Activated CD8-positive, alpha-beta T cell treated with anti-CD3 and anti-CD28 coated beads for 36 hours (primary cell): ENCODE measurements around the gene NELFB. TPM values are rescaled to one million over a fixed set of nuclear protein-coding genes. Genes with fewer than 3 reads are reported as not detected.
A peak's percentile ranks its signal among the peaks of the same experiment; 100 is the strongest.
"Not testable (repeated sequence)": the region's sequence is repeated elsewhere in the genome, so short reads cannot be mapped to it uniquely, and the experiment has no call there.

Experiments
- ATAC-seq: fragments of 200-7000 bp; cut with Tn5 transposase; one replicate; pipeline ENCODE4 v1.10.0; 2021; ENCODE audit warnings: mild to moderate bottlenecking, moderate library complexity
- CTCF ChIA-PET: fragments of 350-600 bp; sonication (Branson Sonifier 250); formaldehyde crosslinking; loops from one replicate; lab custom pipeline; 2021; ENCODE audit warnings: antibody characterized with exemption; lab: Charles Lee
- POLR2A ChIA-PET: fragments of 350-600 bp; sonication (Branson Sonifier 250); formaldehyde crosslinking; loops from one replicate; lab custom pipeline; 2021; ENCODE audit warnings: antibody characterized with exemption; lab: Charles Lee
- DNase-seq: peaks from one replicate; pipeline ENCODE4 v3.0.0-alpha.2; 2020
- H3K27ac Mint-ChIP-seq: one replicate; pipeline ENCODE4 v1.8.0; 2021; ENCODE audit warnings: mild to moderate bottlenecking, mixed read lengths
- H3K27me3 Mint-ChIP-seq: one replicate; pipeline ENCODE4 v1.8.0; 2021; ENCODE audit warnings: mixed read lengths
- H3K36me3 Mint-ChIP-seq: one replicate; pipeline ENCODE4 v1.8.0; 2021; ENCODE audit warnings: low read depth, mixed read lengths
- H3K4me1 Mint-ChIP-seq: one replicate; pipeline ENCODE4 v1.8.0; 2021; ENCODE audit warnings: low read depth, mixed read lengths
- H3K4me3 Mint-ChIP-seq: one replicate; pipeline ENCODE4 v1.8.0; 2021; ENCODE audit warnings: mild to moderate bottlenecking, moderate library complexity, mixed read lengths
- H3K9me3 Mint-ChIP-seq: one replicate; pipeline ENCODE4 v1.8.0; 2021; ENCODE audit warnings: mixed read lengths
- intact Hi-C: fragments of 100-400 bp; cut with micrococcal nuclease; formaldehyde crosslinking; loops from one replicate; pipeline ENCODE4 v1.10.0; 2022
- total RNA-seq, 2 experiments: library from RNA; stranded (reverse); gene quantifications; one replicate each; pipeline ENCODE4 v1.2.3, GENCODE V29; 2021
- TF ChIP-seq, protein P1 (sequence below): fragments of 200-600 bp; IDR thresholded peaks from one replicate; pipeline ENCODE4 v1.8.0; 2022; ENCODE audit warnings: antibody characterized with exemption, mild to moderate bottlenecking

NELFB gene
- total RNA-seq, 2 experiments from 2014 or later = 50.9 to 54.3 TPM

DNA sequence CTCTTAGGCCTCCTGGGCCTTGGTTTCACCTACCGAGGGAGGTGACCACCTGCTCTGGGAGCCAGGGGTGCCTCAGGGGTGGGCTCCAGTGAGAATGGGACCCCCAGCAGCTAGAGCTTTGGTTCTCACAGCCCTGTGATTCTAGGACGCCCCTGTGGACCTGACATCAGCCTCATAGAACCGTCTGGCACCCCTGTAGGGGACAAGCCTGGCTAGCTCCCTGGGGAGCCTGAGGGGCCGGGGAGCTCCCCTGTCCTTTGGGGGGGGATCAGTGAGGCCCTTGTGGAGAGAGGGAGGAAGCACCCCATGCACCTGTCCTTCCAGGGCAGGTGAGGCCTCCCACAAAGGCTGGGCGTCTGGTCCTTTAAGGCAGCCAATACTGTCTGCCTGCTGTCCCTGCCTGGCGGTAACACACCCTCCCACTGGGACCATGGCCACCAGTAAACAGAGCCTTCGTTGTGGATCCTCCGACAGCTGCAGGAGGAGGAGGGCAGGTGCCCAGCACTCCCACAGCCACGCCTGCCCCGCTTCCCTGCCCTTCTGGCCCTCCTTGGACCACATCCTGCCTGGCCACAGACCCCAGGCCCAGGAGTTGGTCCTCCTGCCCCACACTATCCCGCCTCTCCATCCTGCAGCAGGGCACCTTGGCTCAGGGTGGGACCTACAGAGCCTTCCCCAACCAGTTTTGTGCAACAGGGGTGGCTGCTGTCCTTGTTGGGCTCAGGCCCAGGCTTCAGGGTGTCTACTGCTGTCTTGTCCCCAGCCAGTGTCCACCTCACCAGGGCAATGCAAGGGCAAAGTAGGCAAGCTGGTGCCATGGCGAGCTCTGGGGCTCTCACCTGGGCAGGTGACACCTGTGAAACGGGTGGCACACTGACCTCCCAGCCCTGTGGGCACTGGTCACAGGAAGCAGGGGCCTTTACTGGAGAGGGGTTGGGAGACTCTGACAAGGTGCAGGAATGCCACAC, 17.1 kb upstream of the NELFB start:
- H3K27ac Mint-ChIP-seq = no peak overlapping the region
- POLR2A ChIA-PET = interaction anchor here (0.6 to 7.6 kb wide), 6 partner anchors 10 to 109 kb away, joined by 3 to 113 read pairs (median 4); partner anchors contain the start of genes NELFB and STPG3
- no peak for DNase-seq
- ATAC-seq = no peak
- TF ChIP-seq, protein P1, sequence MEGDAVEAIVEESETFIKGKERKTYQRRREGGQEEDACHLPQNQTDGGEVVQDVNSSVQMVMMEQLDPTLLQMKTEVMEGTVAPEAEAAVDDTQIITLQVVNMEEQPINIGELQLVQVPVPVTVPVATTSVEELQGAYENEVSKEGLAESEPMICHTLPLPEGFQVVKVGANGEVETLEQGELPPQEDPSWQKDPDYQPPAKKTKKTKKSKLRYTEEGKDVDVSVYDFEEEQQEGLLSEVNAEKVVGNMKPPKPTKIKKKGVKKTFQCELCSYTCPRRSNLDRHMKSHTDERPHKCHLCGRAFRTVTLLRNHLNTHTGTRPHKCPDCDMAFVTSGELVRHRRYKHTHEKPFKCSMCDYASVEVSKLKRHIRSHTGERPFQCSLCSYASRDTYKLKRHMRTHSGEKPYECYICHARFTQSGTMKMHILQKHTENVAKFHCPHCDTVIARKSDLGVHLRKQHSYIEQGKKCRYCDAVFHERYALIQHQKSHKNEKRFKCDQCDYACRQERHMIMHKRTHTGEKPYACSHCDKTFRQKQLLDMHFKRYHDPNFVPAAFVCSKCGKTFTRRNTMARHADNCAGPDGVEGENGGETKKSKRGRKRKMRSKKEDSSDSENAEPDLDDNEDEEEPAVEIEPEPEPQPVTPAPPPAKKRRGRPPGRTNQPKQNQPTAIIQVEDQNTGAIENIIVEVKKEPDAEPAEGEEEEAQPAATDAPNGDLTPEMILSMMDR = no peak
- H3K9me3 Mint-ChIP-seq = no peaks in the 10 kb centered on the region
- intact Hi-C loops = no loop called here
- peaks cover 18% of the 10 kb centered on the region for H3K36me3 Mint-ChIP-seq
- peaks cover 8% of the 10 kb centered on the region for H3K27me3 Mint-ChIP-seq
- no peak overlapping the region for H3K4me3 Mint-ChIP-seq
- CTCF ChIA-PET = interaction anchor here (0.7 to 2.9 kb wide), 11 partner anchors 11 to 447 kb away, joined by 3 to 58 read pairs (median 11); partner anchors contain the start of genes CYSRT1, NELFB, RNF208 and RNF224
- peaks cover 25% of the 10 kb centered on the region for H3K4me1 Mint-ChIP-seq

DNA sequence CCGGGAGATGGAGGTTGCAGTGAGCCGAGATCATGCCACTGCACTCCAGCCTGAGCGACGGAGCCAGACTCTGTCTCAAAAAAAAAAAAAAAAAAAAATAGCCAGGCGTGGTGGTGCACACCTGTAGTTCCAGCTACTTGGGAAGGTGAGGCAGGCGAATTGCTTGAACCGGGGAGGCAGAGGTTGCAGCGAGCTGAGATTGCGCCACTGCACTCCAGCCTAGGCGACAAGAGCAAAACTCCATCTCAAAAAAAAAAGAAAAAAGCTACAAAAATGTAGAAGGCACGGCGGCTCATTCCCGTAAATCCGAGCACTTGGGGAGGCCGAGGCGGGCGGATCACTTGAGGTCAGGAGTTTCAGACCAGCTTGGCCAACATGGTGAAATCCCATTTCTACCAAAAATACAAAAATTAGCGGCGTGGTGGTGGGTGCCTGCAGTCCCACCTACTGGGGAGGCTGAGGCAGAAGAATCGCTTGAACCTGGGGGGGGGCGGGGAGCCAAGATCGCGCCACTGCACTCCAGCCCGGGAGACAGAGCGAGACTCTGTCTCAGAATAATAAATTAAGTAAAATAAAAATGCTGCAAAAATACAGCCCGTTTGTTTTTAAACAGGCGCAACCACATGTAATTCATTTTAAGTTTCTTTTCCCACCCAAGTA, 15.5 kb upstream of the NELFB start:
- H3K9me3 Mint-ChIP-seq, H3K27ac Mint-ChIP-seq, intact Hi-C loops, H3K27me3 Mint-ChIP-seq, DNase-seq, ATAC-seq: not testable (repeated sequence)
- Mint-ChIP-seq H3K36me3 (peaks cover 27% of the 10 kb centered on the region), H3K4me1 (peaks cover 34% of the 10 kb centered on the region), H3K4me3 (peak overlapping the region; percentile 88)
- ChIA-PET POLR2A (interaction anchor here (0.6 to 7.6 kb wide), 18 partner anchors 10 to 342 kb away, joined by 3 to 113 read pairs (median 4); partner anchors contain the start of genes NELFB, RNF208, SLC34A3 and STPG3), CTCF (interaction anchor here (0.8 to 3.1 kb wide), 7 partner anchors 12 to 51 kb away, joined by 3 to 11 read pairs (median 5); partner anchors contain the start of genes NELFB, RNF224 and SSNA1)

DNA sequence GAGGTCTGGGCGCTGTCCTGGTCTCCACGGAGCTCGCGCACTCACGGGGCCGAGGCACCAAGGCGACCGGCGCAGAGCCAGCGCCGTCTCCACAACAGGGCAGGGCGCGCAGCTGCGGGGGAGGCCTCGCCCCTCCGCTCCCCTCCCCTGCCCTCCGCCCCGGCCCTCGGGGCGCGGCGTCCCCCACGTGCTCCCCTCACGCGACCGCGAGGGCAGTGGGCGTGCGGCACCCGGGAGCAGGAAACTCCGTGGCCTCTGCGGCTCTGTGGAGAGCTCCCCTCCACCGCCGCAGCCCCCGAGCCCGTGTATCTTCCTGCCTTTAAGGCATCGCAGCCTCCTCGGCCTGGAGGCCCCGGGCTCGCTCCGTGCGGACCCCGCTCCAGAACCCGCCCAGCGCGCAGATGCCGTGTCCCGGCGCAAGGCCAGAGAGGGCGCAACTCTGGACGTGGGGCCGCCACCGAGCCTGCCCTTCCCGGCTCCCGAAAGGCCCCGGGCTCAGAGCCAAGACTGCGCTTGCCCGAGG, 14.7 kb upstream of the NELFB start:
- H3K9me3 Mint-ChIP-seq = no peaks in the 10 kb centered on the region
- POLR2A ChIA-PET = interaction anchor here (0.6 to 7.6 kb wide), 27 partner anchors 9 to 343 kb away, joined by 3 to 113 read pairs (median 4); partner anchors contain the start of genes CYSRT1, NELFB, RNF208 and SLC34A3
- TF ChIP-seq, protein P1 = no peak
- peaks cover under 1% of the 10 kb centered on the region for H3K27me3 Mint-ChIP-seq
- ATAC-seq = peak; percentile 23
- peak overlapping the region; percentile 88 for H3K4me3 Mint-ChIP-seq
- CTCF ChIA-PET = interaction anchor here (0.9 to 3.1 kb wide), 9 partner anchors 12 to 170 kb away, joined by 3 to 11 read pairs (median 4); partner anchors contain the start of genes NELFB, RNF224, SAPCD2 and SSNA1
- peaks cover 27% of the 10 kb centered on the region for H3K36me3 Mint-ChIP-seq
- DNase-seq = peak; percentile 71
- intact Hi-C loops = no loop called here
- H3K4me1 Mint-ChIP-seq = peaks cover 34% of the 10 kb centered on the region
- no peak overlapping the region for H3K27ac Mint-ChIP-seq

DNA sequence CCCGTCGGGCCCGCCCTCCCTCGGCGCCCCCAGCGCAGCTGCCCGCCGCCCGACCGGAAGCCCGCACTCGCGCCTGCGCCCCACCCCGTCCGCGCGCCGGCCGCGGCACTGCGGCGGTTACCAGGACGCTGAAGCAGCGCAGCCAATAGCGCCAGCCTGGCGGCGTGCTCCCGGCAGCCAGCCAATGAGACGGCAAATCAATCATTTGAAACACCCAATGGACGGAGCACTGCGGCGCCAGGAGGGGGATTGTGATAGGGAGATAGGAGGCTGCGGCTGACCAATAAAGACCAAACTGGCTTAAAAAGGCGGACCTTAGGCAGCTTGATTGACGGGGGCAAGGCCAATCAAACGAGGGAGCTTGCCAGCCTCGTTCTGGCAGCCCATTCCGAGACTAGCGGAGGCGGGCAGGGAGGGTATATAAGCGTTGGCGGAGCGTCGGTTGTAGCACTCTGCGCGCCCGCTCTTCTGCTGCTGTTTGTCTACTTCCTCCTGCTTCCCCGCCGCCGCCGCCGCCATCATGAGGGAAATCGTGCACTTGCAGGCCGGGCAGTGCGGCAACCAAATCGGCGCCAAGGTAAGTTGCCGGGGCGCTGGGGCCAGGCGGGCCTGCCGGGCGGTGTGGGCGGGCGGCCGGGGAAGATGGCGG, 14.2 kb upstream of the NELFB start, which contains the start of gene TUBB4B:
TUBB4B (plus strand) TSS at position 447 of the 649 bp plus-strand sequence; CDS start at position 521, 74 bp downstream.
- Mint-ChIP-seq H3K27me3 (no peaks in the 10 kb centered on the region), H3K4me1 (peaks cover 34% of the 10 kb centered on the region), H3K36me3 (peaks cover 27% of the 10 kb centered on the region), H3K9me3 (no peaks in the 10 kb centered on the region), H3K4me3 (peak within 1 kb of the TSS; percentile 88), H3K27ac (peak within 1 kb of the TSS; percentile 91)
- DNase-seq (peak; percentile 99), ATAC-seq (peak; percentile 82)
- ChIA-PET CTCF (interaction anchor here (0.9 to 3.1 kb wide), 9 partner anchors 13 to 171 kb away, joined by 3 to 11 read pairs (median 4); partner anchors contain the start of genes NELFB, RNF224, SAPCD2 and SSNA1), POLR2A (interaction anchor here (0.6 to 7.6 kb wide), 26 partner anchors 9 to 252 kb away, joined by 3 to 113 read pairs (median 4); partner anchors contain the start of genes CYSRT1, NDOR1, NELFB and RNF208)
- intact Hi-C loops = no loop called here
- TF ChIP-seq, protein P1 = no peak
